HG03060 (cell line): ENCODE measurements around the gene GALC.

Experiments used
- ATAC-seq: cut with Tn5 transposase; IDR thresholded peaks from one replicate; pipeline ENCODE4 v1.9.1; 2021; ENCODE audit warnings: low read depth, moderate number of reproducible peaks; ENCODE audit not compliant: unreplicated experiment

The GALC gene

DNA sequence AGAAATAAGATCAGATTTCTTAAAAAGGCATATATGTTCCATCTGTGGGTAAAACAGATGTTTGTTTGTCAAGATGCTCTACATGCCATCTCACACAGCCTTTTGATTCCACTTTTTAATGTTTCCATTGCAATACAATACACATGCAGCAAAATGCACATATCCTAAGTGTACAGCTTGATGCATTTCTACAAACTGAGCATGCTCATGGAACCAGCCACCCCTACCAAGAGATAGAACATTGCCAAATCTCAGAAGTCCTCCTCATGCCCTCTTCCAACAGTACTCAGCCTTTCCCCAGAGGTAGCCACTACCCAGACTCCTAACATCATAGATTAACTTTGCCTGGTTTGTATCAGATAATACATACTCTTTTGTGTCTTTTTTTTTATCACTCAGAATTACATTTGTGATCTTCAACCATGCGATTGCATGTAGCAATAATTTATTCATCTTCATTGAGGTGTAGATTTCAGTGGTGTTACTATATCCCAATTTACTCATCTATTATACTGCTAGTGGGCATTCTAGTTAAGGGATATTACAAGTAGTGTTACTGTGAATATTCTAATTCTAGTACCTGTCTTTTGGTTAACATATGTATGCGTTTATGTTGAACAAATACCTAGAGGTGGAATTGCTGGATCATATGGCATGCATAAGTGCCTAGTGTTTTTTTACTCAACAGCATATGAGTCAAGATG is 15.2 kb upstream of the GALC start:
- no peak for ATAC-seq

DNA sequence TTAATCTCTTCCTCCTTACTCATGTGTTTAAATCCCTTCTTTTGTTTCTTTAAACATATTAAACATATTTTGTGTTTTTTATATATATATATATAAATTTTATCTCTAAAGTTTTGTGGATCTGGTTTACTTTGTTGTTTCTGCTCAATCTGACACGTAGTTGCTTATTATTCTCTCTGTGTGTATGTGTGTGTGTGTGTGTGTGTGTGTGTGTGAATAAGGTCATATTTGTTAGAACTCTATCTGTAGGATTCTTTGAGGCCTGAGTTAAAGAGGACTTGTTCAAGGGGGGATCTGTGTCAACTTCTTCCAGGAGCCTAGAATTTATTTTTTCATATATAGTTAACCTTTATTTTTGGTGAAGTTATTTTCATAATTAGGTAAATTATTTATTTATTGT is 14.6 kb upstream of the GALC start:
- ATAC-seq = no peak

- ATAC-seq = peak; percentile 88
Measured at GRCh38 chr14:88005978-88006851, 13.2 kb upstream of the GALC start.

DNA sequence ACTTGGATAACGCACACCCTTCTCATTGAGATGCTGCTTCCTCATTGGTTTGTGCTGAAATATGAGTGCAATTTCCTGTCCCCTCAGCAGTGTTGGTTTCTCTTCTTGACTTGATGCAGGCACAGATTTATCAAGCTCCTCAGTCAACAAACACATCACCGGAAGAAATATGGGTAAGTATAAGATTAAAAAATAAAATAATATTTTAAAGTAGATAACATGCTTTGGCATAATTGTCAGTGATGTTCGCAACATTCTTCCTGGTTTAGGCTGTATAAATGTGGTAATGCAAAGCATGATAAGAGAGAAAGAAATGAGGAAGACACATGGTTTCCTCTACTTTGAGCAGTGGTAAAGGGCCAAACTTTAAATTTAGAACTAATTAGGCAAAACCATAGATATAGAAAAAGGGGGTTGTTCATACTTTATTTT is 12.1 kb upstream of the GALC start, which contains the start of gene GPR65:
Gene GPR65, plus strand, starts transcription at position 86 of the 432 bp plus-strand sequence. CDS start 5,713 bp downstream, outside the sequence.
- ATAC-seq = peak; percentile 56

DNA sequence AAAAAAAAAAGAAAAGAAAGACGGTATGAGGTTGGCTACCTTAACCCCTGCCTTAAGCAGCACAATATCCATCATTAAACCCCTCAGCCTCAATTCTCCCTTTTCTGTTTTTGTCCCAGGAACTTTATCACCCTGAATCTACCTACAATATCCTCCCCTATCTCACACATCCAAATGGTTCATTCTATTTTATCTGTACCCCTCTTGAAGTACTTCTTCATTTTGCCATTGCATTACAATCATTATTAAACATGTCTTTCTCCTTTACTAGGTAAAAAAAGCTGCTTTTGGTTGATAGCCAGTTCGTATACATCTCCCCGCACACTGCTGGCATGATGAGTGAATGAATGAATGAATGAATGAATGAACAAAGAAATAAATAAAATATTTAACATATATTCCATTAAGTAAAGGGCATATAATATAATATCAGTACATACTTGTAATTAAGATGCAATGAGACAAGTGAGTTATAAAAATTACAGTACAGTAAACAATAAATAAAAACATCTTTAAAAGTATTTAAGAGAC is 11.6 kb upstream of the GALC start:
- no peak for ATAC-seq

DNA sequence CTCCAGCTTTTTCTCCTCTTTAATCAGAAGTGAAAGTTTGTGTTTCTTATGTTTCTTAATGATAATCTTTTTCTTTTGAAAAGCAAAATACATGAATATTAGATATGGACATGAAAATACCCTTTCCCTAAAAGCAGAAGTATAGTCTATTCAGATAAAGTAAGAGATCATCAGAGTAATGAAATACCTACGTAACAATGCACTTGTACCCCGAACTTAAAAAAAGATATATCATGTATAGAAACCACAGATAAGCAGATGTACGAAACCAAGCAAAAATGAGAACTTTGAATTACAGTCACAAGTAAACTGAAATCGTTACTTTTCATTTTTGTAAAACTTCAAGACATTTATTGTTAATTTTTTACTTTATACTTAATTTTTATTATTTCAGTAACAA is 10.4 kb upstream of the GALC start:
- ATAC-seq = no peak

DNA sequence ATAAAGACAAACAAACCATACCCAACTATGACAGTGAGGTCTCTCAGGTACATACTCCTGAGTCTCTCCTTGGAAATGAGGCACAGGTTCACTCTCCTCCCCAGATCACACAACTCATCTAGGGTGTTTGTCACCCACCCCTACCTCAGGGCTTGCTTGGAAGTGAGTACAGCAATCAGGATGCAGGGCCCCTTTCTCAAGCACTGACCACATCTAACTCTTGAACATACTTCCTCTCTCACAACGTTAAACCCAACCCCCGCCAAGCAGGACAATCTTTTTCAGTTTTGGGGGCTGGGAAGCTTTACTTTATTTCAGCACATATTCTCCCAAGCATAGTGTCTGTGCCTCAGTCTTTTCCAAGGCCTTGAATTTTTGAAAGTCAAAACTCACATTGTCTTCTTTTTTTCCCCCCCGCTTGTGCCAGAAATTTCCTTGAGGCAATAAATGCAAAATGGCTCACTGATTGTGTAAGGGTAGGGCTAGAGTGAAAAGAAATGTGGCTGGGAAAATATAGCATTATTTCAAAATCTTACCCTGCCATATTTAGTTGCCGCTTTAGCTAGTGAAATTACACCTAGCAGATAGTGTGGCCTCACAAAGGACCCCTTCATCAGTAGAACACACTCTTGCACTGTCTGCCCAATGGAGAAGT is 9.6 kb upstream of the GALC start:
- no peak for ATAC-seq

DNA sequence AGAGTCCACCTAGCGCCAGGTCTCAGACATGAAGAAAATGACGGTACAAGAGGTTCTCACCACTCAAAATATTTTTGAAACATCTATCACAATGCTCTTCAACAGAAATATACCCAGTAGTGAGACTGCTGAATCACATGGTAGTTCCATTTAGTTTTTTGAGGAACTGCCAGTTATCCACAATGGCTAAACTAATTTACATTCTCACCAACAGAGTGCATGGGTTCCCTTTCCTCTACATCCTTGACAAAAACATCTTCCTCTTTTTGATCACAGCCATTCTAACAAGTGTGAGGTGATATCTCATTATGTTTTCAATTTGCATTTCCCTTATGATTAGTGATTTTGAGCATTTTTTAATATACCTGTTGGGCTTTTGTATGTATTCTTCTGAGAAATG is 6.3 kb upstream of the GALC start:
- no peak for ATAC-seq

DNA sequence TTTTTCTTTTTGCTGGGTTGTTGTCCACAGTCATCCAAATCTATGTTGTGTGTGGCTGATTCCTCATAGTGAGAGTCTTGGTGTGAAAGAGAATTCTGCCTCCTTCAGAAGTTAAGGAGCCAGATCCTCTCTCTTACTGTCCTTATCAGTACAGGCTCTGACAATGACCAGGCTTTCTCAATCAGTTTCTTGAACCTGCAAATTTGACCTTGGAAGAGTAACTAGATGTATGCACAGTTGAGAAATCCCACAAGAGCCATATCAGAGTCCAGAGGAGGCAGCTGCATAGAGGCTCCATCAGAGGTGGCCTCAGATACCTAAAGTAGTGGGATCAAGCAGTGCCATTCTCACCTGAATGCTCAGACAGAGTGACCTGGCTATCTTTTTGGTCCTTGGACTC is 5.5 kb upstream of the GALC start:
- ATAC-seq = no peak

DNA sequence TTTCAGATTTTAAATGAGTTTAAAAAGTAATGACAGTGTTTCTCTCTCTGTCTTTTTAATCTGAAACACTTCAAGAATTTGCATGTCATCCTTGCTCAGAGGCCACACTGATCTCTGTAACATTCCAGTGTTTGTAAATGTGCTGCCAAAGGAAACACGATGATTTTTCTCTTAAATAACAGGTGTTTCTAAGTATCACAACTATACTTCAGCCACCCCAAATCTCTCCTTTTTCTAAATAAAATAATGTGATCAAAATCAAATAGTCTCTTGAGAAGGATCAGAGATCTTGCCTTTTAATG is 3.3 kb upstream of the GALC start:
- ATAC-seq = no peak

DNA sequence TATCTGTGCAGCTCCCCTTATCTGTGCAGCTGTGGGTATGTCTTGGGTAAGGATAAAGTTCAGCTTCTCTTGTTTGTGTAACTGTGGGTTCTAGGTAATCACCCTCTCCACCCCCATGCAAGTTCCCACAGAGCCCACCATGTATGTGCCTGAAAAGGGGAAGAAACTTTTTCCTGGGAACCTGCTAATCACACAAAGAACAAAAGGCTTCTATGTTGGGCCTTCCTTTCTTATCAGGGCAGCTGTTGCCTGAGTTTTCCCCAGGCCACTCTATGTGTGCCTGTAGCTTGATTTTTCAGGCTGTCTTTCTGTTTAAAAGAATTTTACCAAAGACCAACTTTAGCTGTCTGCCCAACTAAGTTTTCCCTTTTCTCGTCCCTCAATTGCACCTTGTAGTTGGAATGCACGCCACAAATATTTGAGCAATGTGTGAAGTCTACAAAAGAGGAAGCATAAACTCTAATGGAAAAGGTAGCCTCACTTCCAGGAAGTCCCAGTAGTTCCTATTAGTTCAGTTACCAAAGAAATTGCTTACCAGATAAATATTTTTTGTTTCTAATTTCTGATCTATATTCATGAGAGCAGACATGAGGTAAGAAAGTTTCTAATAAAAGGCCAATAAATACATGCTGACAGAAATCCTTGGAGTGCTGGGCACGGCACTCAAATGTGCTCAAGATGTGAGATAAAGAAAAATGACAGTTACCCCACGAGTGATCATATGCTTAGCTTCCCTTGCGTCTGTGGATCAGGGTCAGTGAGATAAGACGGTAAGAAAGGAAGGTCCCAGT is 2.7 kb upstream of the GALC start:
- ATAC-seq = peak; percentile 1

DNA sequence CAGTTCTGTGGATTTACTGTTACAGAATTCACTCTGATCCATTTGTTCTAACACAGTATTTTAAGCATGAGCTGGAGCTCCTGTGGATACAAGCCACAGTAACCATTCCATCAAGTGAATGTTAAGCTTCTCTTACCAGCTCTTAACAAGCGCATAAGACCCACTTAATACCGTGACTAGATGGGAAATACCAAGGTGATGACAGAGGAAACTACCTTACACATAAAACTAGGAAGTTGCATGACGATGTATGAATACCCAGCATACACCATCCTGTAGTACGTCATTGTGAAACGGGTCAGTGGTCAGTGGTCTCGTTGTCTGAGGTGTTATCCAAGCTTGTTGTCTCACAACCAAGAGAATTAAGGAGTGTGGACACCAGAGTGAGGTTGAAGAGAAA is 2.0 kb upstream of the GALC start:
- ATAC-seq = peak; percentile 30

GRCh38 chr14:87992346-87992717 is 650 bp downstream of the GALC start:
- no peak for ATAC-seq

DNA sequence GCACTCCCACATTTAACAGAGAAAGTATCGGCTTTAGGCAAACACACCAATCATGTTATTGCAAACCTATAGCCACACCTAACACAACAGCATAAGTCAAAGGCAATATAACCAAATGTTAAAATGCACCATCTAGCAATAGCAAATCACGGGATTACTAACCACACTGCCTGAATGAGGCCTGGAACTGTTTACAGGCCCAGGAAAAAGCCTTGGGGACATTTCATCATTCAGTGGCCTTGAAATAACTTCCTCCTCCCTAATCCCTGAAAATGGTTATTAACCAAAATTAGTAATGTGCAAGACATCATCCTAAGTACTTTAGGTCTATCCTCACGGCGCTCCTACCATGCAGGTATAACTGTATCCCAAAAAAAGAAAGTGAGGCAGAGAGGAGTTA is 2.3 kb downstream of the GALC start:
- ATAC-seq = no peak

DNA sequence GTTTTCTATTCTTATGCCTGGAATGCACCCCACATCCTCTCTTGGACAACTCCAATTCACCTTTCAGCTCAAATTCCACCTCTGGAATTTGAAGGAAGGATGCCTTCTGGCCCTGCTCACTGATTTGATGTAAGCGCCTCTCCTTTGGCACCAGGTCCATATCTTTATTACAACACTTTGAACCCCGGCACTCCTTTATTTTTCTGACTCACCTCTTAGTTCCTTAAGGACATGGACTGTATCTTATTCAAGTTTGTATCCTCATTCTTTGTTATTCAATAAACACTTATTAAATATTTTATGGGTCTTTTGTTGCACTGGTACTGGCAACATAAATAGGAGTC is 3.1 kb downstream of the GALC start:
- ATAC-seq = no peak

DNA sequence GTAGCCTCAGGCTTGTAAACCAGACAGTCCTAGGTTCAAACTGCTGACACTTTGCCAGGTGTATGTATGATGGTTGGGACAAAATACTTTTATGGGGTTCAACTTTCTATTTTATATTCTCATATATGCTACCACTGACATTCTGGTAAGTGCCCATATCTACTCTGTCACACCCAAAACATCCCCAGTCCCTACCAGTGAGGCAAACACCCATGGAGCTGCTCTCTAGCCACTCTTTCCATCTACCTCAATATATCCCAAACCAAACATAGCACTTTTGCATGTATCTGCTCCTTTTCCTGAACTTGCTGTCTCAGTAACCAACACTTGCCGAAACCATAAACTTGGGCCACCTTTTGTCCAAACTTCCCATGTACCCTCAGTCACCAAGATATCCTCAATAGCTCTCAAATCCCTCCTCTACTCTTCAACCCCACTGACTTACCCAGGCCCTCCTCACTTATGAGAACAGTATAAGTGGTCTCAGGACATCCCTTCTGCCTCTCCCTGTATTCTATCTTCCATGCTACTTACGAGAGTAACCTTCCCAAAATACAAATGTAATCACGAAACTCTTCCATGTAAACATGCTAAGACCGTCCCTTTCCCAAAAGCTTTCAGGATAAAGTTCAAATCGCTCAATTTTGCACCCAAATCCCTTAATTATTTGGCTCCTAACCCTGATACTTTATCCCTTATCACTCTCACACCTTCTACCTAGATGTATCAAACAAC is 3.6 kb downstream of the GALC start:
- ATAC-seq = no peak

- no peak for ATAC-seq
Measured at GRCh38 chr14:87979689-87980088, 13.3 kb downstream of the GALC start.

DNA sequence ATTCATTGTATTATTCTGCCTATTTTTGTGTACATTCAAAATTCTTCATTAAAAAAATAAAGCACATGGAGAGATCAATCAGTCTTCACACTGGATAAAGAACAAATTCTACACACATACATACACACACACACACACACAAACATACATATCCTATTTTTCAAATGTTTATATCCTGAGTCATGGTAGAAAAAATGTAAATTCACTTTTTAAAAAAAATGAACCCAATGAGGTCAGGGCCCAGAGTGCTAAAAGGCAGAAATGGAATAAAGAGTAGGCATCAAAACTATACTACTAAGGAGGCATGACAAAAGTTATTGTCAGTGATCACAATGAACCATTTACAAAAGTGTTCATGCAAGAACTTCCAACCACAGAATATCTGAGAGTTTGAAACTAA is 17.3 kb downstream of the GALC start:
- ATAC-seq = no peak

DNA sequence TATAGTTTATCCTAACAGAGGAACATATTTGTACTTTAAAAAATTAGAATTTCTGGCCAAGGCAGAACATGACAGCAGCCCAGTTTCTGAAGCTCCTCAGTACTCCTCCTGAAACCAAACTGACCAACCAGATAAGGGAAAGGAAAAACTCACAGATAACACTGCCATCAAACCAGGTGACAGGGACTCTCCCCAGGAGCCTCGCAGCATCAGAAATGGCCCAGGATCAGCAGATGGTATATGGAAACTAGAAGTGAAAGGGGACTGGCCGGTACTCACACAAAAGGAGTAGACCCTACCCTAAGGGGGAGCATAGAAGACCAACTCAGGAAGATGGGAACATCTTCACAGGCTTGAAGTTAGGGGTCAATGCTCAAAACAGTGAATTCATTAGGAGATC is 22.0 kb downstream of the GALC start:
- no peak for ATAC-seq

DNA sequence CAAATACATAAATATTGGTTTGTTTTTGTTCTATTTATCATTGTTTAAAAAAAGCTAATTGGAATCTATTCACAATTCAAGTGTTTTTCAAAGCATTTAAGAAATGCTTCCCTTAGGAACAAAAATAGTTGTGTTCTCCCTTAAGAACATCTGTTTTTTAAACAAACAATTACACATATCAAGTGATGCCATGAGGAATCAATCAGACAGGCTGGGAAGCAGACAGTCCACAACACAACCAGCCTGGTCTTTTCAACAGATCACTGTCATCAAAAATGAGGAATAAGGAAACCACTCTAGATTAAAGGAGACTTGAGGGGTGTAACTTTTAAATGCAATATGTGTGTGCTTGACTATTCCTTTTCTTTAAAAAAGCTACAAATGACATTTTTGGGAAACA is 25.5 kb downstream of the GALC start:
- ATAC-seq = no peak
